ENCODE data around the gene SNRNP200.

GRCh38 chr2:96231316-96231715, 74.0 kb downstream of the SNRNP200 start:
- TF ChIP-seq, protein P1, sequence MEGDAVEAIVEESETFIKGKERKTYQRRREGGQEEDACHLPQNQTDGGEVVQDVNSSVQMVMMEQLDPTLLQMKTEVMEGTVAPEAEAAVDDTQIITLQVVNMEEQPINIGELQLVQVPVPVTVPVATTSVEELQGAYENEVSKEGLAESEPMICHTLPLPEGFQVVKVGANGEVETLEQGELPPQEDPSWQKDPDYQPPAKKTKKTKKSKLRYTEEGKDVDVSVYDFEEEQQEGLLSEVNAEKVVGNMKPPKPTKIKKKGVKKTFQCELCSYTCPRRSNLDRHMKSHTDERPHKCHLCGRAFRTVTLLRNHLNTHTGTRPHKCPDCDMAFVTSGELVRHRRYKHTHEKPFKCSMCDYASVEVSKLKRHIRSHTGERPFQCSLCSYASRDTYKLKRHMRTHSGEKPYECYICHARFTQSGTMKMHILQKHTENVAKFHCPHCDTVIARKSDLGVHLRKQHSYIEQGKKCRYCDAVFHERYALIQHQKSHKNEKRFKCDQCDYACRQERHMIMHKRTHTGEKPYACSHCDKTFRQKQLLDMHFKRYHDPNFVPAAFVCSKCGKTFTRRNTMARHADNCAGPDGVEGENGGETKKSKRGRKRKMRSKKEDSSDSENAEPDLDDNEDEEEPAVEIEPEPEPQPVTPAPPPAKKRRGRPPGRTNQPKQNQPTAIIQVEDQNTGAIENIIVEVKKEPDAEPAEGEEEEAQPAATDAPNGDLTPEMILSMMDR (IDR thresholded peaks at IDR 0.05) = no peak
- TF ChIP-seq POLR2AphosphoS5 (IDR thresholded peaks at IDR 0.05; ENCODE audit: low read depth, low read length) = no peak

Data from Panc1 (cell line).